Medulla oblongata (tissue), 1 donor: ENCODE measurements around the gene EFCAB11.

ENCODE experiments used
- DNase-seq: peaks from one replicate; pipeline ENCODE4 v3.0.0-alpha.2; 2015; ENCODE audit errors: extremely low spot score

EFCAB11 gene

DNA sequence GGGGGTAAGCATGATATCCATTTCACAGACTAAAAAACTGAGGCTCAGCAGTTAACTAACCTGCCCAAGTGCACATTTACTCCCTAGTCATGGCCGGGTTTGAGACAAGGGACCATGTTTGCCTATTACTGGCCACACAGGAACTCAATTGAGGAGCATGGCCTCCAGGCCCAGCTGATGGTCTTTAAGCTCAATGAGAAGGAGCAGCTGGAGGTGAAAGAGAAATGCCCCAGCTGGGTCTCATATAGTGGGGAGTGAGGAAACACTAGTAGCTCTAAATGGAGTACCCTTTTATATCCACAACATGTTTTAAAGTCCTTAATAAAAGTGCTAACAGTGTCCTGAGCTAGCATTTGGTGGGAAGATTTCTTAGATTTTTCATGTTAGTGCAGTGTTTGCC, 2.8 kb upstream of the EFCAB11 start:
- DNase-seq, result no peak

DNA sequence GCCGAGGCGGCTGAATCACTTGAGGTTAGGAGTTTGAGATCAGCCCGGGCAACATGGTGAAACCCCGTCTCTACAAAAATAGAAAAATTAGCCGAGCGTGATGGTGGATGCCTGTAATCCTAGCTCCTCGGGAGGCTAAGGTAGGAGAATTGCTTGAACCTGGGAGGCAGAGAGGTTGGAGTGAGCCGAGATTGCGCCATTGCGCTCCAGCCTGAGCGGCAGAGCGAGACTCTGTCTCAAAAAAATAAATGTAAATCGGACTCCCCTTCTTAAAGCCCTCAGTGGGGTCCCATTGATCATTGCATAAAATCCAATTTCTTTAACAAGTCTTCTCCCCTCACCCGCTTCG, 2.1 kb upstream of the EFCAB11 start:
- DNase-seq, result no peak

DNA sequence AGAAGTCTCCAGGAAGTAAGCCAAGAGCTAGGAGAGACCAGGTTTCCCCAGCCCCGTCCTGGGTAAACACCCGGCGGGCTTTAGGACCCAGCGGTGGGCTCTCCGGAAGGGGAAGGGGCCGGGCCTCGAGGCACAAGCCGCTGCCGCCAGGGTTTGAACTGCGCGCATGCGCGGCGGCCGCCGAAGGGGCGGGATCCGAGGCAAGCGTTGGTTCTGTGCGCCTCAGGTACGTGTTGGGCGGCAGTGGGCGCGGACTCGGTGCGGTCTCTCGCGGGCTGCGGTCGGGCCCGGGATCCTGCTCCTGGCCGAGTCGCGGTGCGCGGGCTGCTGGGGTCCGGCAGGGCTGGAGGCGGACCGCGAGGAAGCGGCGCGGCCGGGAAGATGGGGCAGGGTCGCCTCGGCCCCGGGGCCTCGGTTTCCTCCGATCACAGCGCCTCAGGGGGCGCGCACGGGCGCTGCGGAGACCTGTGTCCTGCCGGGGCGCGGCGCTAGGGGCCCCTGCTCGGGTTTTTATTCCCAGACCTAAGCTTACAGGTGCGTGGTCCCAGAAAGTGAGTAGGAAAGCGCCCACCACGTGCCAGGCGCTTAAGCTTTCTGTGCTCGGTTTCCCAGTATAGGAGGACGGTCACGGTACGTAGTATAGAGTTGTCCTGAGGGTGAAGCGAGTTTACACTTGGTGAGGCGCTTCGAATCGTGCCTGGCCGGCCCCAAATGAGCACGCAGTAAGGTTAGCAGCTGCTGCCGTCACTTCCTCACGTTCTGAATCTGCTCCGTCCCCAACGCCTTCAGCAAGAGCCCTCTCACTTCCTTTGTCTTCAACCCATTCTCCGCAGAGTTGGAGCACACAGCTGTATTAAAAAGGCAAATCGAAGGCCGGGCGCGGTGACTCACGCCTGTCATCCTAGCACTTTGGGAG, 1.5 kb upstream of the EFCAB11 start, which contains the start of gene TDP1:
TDP1 (plus strand) TSS at position 183 of the 916 bp plus-strand sequence. CDS start 7,188 bp downstream, outside the sequence.
- peak; percentile 97 for DNase-seq

DNA sequence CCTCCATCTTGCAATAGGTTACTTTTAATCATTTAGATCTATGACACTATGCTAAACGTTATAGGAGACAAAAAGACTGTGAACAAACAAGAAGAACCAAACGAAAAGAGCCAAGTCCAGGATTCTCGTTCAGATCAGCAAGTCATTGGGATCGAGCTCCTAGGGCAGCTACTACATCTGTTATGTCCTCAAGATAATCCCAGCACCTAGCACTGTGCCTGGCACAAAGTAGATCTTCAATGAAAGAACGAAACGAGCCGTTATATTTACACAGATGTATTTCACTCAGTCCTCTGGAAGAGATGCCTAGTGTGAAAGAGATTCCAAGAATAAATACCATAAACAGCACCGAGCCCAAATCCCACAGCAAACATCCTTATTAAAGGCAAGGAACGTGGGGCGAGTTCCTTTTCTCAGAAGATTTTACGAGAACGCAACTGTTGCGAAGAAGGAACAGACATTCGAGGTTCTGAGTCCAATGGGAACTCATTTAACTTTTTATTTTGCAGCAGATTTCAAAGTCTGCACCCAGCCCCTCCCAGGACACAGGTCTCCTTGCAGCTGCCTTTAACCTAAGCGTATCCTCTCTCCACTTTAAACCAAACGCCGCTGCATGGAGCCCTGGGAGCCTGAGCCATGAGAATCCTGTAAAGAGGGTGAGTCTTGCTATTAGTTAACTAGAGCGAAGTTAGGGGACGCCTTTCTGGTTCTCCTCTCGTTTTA, 653 bp upstream of the EFCAB11 start:
- no peak for DNase-seq

DNA sequence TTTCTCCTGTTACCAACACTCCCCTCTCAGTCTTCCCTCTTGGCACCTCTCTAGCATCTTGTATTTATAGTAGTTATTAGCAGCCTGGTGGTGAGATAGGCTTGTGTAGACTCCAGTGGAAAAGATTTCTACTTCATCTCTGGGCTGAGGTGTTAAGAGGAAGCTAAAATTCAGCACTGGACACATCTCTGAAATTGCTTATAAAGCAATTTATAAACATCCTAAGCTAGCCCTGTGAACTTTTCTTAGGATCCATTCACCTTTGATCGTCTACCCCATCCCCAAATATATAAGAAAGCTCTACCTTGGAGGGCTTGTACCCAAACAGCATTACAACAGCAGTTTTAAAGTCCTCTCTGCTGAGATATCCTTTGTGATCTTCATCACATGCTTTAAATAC, 928 bp downstream of the EFCAB11 start:
- DNase-seq, result no peak

DNA sequence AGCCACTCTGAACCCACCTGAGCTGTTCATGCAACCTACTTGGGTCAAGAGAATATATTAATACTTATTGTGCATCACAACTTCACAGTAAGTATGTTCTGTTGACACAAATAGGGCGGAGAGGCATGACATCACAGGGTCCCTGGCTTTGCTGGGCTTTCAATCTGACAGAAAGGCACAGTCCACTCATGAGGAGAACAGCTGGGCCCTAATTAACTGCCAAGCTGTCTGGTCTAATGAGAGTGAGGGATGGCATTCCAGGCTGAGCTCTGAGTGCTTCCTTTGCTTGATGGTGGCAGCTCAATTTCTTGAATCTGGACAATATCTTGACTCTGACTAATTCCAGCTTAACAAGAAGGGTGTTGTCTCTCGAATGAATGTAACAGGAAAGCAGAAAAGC, 2.0 kb downstream of the EFCAB11 start:
- DNase-seq, result no peak

DNA sequence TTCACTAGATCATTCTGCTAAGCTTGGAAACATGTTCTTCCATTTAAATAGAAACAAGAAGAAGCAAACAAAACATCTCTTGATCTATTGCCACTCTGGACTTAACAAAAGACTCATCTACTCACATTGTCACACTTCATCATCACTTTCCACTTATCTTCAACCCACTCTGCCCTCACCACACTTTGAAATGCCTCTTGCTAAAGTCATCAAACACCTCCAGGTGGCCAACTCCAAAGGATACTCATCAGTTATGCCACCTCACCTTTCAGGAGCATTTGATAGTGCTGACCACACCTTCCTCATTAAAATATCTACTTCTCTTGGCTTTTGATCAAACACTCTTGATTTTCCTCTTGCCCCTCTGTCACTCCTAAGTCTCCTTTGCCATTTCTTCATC, 7.2 kb downstream of the EFCAB11 start:
- DNase-seq, result no peak

DNA sequence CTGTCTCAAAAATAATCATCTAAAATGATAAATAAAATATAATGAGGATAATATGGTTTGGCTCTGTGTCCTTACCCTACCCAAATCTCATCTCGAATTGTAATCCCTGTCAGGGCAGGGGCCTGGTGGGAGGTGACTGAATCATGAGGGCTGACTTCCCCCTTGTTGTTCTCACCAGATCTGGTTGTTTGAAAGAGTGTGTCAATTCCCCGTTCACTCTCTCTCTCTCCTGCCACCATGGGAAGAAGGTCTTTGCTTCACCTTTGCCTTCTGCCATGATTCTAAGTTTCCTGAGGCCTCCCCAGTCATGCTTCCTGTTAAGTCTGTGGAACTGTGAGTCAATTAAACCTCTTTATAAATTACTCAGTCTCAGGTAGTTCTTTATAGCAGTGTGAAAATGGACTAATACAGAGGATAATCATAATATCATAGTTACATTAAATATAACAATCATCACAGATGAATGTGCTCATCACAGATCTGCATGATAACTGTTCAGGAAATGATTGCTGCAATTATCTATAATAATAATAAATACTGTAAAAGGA, 12.6 kb downstream of the EFCAB11 start:
- no peak for DNase-seq

DNA sequence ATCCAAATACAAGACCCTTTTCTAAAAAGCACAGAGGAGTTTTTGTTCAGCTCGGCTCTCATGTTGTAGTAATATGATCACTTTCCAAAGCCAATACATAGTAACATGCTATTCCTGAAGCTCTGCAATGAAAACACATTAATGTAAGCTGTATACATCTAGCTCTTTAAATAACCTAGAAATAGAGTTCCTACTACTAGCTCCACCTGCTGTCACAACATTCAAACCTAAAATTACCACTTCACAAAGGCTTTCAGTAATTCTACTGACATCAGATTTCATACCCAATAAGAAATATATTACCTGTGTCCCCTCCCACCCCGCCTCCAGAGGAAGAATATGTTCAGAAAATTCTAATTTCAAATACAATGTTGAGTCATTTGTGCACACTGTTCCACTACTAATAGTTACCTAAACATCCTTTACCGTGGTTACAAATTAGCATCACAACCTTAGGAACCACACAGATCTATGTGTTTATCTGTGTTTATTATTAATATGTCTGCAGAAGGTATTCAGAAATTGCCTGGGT, 17.8 kb downstream of the EFCAB11 start:
- no peak for DNase-seq

DNA sequence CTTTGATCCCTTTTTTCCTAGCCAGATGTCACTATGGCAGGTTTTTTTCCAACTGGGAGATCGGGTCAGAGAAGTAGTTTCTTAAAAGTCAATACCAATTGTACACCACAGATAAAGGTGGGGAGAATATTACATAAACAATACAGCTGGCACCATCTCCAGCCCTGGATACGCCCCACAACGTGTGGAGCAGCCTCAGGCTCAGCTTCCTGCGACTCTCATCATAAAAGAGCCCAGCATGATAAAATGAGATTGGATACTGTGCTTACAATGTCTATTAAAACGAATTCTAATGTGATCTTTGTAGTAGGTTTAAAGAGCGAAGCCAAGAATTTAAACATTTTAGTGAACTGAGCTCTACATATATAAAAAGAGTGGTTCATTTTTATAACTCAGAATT, 21.5 kb downstream of the EFCAB11 start:
- DNase-seq, result no peak

DNA sequence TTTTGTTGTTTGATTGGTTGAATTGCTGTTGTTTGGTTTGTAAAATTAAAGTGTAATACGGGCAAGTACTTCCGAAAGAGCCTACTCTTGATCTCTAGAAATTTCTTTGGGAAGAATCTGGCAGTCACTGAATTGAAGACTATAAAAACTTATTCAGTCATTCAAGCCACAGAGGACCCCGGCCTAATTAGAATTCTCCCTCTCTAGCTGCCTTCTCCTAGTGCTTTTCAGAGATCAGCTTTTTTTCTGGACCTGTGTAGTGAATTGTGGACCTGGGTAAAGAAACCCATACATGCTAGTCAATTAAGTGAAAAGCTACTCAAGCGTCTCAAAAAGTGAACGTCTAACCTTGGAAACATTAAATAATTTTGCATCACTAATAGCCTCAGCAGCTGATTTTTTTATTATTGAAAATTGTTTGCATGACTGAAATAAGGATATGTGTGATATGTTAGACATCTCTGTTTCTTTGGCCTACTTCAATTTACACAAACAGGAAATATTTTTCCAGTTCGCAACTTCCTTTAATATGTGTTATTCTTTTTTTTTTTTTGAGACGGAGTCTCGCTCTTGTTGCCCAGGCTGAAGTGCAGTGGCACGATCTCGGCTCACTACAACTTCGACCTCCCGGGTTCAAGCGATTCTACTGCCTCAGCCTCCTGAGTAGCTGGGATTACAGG, 27.2 kb downstream of the EFCAB11 start:
- peak; percentile 37 for DNase-seq

DNA sequence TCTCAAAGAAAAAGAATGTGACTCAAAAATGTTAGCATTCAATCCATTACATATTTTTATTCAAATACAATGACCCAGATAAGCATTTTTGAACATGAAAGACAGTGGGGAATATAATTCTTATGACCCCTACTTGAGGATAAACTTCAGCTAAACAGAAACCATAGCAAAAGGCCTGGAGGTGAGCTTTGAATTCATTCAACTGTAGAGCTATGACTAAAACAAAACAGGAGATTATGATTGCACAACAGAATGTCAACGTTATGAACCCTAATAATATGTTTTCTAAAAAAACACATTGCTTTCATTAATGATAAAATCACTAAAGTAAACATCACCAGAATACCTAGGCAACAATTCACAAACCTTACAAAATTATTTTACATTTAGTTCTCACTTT, 27.8 kb downstream of the EFCAB11 start:
- no peak for DNase-seq

DNA sequence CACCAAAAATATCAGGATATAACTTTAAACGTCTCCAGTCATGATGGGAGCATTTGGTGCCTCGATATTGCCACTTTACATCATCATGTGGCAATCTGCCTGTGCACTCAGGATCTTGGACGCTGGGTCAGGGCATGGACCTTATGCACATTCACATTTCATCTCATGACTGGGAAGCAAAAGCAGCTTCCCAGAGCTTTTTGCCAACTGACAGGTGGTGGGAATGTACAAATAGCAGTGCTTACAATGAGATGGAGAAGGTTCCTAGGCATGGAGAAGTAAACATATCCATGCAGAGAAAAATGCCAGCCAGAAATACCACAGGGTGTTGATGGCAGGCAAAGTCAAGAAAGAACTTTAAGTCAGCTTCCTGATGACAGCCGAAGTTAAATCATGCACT, 30.3 kb downstream of the EFCAB11 start:
- no peak for DNase-seq

DNA sequence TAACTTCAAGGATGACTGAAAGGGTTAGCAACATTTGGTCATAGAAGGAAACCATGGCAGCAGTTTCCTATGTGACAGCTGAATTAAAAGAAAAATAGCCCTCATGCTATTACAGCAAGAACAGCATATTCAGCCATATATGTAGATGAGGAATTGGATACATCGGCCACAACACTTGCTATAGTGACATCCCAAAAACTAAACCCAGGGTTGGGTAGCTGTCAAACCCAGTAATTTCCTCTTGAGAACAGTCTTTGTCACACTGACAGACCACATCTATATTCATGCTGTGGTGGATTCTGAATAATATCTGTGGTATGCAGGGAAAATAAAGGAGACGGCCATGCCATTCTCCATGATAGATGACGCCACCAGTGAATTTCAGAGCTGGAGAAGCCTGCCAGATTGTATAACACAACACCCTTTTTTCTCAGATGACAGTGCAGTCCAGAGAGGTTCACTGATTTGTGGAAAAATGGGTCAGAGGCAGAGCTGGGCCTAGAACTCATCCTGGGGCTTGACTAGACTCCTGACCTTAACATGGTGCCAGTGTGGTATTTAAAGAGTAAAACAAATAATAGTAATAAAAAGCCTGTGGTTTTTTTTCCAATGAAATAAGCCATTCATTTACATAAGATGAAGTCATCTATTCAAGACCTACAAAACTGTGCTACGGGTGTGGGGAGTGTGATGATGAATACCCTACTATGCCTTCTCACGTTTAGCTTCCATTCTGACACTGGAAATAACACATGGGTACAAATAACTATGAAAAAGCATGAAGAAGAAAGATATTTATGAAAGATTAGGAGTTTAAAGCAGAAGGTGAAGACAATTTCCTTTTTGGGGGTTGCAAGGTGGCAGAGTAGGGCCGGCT, 32.3 kb downstream of the EFCAB11 start:
- no peak for DNase-seq

DNA sequence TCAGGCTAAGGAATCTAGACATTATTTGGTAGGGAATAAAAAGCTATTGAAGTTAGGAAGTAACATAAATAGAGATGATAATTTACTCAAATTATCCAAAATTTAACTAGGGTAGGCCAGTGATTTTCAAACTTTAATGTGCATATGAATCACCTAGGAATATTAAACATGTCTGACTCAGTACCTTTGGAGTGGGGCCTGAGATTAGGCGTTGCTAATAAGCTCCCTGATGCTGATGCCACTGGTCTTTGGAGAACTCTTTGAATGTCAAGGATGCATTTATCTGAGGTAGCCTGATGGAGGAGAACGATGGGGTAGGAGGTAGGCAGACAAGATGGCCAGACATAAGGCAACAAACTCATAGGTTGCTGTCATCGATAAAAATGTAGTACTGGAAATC, 33.2 kb downstream of the EFCAB11 start:
- DNase-seq, result no peak

DNA sequence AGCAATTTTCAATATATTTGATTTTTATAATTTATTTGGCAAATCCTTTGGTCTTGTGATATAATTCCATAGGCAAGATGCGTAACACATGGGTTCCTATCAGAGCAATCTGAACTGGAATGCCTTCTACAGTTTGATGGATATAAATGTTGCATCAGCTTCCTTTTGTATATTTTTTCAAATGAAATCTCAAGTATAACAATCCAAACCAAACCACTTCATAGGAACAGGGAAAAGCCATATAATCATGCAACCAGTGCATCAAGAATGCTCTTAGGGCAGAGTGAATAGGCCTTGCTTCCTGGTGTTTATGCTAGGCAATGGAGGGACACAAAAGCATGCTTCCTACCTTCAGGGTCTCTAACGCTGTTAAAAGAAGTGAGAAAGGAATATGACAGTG, 34.5 kb downstream of the EFCAB11 start:
- DNase-seq, result no peak

DNA sequence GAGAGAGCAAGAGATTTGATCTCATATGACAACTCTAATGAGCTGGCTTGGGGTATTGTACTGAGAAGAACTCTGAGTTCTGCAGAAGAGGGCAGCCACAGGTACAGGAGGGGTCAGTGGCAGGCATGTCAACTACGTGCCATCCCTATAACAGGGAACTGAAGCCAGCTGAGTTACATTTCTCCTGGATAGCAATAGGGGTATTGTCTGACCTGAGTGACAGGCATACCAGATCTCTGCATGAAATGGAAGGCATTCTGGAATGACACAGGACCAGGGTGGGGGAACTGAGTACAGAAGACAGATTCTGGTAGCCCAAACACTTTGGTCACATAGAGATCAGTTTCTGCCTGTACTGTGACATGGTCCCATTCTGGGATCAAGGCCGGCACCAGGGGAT, 35.8 kb downstream of the EFCAB11 start:
- no peak for DNase-seq

DNA sequence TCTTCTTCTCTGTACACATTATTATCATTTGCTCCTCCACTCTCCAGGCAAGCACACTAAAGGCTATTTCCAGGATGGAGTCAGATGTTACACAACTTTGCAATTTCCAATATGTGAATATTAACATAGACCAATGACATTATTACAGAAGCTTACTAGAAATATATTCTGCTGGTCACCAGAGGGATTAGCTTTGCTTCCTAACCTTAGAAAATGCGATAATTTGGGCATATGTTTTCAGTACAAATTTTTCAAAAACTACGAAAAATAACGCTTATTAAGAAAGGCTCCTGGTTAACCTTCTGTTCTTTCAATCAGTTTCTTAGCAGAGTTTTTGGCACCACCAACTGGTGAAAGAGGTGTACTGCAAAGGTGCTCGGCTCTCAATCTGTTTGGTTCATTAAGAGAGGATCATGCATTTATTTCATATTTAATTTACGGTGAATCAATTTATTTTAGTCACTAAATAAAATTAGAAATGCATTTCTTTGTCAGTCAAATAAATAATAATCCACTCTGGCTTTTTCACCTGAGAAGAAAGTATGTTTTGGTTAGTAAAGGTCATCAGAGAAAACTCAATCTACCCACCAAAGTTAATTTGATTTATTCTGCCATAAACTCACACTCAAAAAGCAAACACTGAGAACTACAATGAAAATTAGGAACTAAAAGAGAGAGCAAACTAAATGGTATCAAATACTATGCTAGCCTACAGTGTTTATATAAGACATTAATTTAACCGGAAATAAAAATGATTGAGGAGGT, 39.2 kb downstream of the EFCAB11 start:
- DNase-seq, result peak; percentile 92

DNA sequence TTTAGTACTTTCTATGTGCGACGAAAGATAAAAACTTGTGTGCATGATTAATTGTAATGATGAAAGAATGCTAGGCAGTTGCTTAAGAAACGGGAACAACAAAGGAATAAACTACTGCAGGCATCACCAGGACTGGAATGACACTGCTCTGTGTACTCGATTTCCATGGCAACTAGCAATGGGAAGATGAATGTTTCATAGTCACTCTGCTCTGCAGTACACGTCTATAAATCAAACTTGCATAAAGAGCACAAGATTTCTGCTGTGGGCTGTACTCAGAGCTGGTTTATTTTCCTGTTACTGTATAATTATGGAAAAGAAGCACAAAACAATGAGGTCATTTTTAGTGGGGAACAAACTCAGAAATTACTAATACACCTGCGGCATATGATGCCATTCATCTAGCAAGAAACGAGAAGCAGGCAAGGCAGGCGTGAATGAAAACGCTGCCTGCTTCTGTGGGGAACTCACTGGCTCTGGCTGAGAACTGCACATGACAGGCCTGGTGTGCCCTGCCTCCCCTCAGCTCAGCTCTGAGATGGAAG, 41.8 kb downstream of the EFCAB11 start:
- DNase-seq, result peak; percentile 54

DNA sequence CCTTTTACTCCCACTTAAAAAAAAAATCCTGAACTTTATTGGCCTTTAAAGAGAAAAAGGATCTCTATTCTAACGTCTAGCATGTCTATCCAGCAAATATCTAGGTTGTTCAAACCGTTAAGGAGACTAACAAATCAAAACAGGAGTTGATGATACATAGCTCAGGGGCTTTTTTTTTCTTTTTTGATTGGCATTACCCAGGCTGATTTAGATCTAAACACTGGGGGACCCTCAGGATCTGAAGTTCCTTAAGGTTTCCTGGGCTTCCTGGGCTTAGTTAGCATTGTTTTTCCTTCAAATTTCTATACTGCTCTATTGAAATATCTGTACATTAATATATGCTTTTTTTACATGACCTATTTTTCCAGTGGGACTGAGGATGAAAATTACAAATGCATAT, 42.3 kb downstream of the EFCAB11 start:
- DNase-seq, result no peak
